ENCODE results near the gene TIMP2.

TIMP2 gene

GRCh38 chr17:78862073-78863023 lies 62.8 kb downstream of the TIMP2 start:
- no peak for DNase-seq

GRCh38 chr17:78861229-78861628 lies 64.0 kb downstream of the TIMP2 start:
- no peak for DNase-seq

- DNase-seq = no peak
These were observed 66.1 kb downstream of the TIMP2 start for GRCh38 chr17:78859051-78859450.

DNA sequence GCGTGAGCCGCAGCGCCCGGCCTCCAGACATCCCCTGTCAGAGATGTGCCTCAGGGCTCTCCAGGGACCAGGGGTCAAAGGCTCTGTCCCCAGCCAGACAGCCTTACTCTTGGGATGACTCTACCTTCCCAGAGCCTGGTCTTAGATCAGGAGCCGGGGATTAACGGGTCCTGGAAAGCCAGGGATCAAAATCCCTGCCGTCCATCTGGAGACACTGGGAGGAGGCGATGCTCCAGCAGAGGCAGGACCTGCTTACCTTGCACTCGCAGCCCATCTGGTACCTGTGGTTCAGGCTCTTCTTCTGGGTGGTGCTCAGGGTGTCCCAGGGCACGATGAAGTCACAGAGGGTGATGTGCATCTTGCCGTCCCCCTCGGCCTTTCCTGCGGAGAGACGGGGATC lies 67.9 kb downstream of the TIMP2 start:
- DNase-seq = no peak

- no peak for DNase-seq
These were observed 69.5 kb downstream of the TIMP2 start for GRCh38 chr17:78855561-78856165.

DNA sequence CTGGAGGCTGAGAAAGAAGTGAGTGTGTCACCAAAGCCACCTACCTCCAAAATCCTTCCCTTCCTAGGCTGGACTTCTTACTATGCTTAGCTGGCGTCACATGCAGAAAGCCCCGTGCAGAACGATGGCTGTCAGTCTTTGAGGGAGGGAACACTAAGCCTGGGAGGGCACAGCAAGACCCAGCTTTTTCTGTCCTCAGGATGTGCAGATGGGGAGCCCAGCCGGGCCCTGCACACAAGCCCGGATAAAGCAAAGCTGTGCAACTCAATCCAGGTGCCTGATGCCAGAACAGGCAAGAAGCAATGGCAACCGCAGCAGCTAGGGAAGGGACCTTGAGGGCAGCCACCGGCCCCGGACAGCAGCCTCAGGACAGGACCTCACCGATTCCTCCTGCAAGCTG lies 70.7 kb downstream of the TIMP2 start:
- DNase-seq = no peak

- DNase-seq = no peak
These were observed 71.2 kb downstream of the TIMP2 start for GRCh38 chr17:78853926-78854394.

DNA sequence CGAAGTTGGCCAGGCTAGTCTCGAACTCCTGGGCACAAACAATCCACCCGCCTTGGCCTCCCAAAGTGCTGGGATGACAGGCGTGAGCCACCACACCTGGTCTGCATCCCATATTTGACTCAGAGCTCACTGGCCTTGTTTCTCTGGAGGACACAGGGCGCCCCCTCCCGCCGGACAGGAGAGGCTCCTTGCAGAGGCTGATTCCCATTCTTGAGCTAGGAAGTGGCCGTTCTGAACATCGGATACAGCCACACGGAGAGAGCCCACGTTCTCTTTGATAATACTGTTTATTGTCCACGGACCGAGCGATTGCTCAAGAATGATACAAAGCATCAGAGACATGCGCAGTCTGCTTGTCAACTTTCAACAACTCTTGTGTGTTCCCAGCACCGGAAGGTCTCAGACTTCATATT lies 72.5 kb downstream of the TIMP2 start:
- DNase-seq = no peak

- no peak for DNase-seq
These were observed 76.2 kb downstream of the TIMP2 start for GRCh38 chr17:78849026-78849425.

GRCh38 chr17:78847052-78847451 lies 78.1 kb downstream of the TIMP2 start:
- no peak for DNase-seq

- no peak for DNase-seq
These were observed 80.7 kb downstream of the TIMP2 start for GRCh38 chr17:78844301-78845005.

- peak; percentile 12 for DNase-seq
These were observed 82.2 kb downstream of the TIMP2 start for GRCh38 chr17:78842881-78843565.

DNA sequence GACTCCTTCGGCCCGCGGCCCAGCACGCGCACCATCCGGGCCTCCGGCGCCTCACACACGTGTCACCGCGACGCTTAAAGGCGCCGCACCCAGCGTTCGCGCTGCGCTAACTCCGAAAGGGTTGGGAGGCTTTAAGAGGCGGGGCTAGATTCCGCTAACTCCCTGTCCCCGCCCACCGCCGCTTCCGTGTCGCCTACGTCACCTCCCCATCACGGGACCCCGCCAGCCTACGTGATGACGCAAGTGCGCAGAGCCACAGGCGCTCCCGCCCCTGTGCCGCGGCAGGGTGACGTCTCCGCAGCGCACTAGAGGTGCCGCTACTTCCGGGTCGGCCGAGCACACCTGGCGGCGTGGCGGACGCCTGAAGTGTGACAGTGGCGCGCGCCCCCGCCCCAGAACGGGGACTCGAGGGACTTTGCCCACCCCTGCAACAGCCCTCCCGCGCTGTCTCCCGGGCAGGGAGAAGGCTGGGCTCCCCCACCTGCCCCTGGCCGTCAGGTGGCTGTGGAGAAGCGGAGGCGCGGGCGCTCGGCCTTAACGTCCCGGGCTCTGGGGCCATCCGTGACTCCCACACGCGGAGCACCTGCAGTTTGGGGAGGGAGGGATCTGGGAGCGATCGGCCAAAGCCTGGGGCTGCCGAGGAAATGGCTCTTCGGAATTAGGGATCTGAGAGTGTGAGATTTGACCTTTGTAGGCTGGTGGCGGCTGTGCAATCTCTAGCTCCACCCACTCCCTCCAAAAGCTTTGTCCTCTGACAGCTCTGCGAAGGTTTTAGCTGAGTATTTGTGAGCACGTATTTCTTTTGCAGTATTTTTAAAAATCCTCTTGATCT lies 84.2 kb downstream of the TIMP2 start, which contains the start of gene USP36:
USP36 (minus strand) TSS at position 35 of the 832 bp plus-strand sequence. CDS start 4,451 bp downstream, outside the sequence.
- DNase-seq = peak; percentile 99

DNA sequence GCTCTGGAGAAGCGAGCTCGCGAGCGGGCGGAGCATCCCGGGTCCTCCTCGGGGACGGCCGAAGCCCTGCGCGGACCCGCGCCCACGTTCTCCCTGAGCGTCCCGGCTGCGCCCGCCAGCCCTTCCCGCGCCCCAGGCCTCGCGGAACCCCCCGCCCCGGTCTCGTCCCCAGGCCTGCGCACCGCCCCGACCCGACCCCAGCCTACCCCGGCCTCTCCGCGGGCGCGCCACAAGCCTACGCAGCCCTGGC lies 84.7 kb downstream of the TIMP2 start:
- DNase-seq = no peak

DNA sequence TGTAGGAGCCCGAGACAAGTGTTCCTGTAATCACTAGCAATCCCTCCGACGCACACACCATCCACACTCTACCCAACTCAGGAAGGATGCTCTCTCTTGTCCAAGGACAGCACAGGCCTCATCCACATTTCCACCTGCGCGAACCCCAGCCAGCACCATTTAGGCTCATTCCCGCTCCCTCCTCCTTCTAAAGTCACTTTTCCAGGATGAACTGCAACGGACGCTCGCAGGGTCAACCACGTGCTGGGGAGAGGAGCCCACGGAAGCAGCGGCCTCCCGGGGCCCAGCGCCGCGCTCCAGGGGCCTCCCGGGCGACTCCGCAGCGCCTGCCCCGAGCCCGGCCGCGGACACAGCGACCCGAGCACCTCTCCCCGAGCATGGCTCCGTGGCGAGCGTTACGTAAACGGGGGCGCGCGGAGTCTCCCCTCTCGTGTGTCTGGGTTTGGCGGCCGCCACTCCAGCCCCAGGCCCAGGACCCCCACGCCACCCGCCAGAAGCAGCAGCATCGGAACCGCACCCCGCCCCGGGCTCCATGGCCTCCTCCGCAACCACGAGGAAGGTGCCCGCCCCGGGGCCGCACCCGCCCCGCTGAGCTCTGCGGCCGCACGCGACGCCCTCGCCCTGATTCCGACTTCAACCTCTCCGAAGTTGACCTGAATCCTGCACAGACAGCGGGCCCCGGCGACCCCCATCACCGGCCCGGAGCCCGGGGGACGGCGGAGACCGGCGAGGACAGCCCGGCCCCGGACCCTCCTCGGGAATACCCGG lies 85.2 kb downstream of the TIMP2 start:
- no peak for DNase-seq

GRCh38 chr17:78839235-78839761 lies 85.9 kb downstream of the TIMP2 start:
- DNase-seq = no peak

GRCh38 chr17:78838574-78839005 lies 86.6 kb downstream of the TIMP2 start:
- peak; percentile 76 for DNase-seq

- DNase-seq = no peak
These were observed 88.7 kb downstream of the TIMP2 start for GRCh38 chr17:78836420-78837021.

- DNase-seq = no peak
These were observed 90.6 kb downstream of the TIMP2 start for GRCh38 chr17:78834571-78834970.

GRCh38 chr17:78832541-78832810 lies 92.7 kb downstream of the TIMP2 start:
- no peak for DNase-seq
